ENCODE measurements around the gene GDAP1L1.
"Not testable (repeated sequence)": the region's sequence is repeated elsewhere in the genome, so short reads cannot be mapped to it uniquely, and the experiment has no call there.

The GDAP1L1 gene

GRCh38 chr20:44301285-44301684, 54.2 kb downstream of the GDAP1L1 start:
- no peak for DNase-seq

- DNase-seq, result no peak
These were observed 55.0 kb downstream of the GDAP1L1 start for GRCh38 chr20:44302026-44302669.

GRCh38 chr20:44302736-44303135, 55.6 kb downstream of the GDAP1L1 start:
- DNase-seq, result no peak

- DNase-seq, result no peak
These were observed 57.3 kb downstream of the GDAP1L1 start for GRCh38 chr20:44304383-44304782.

GRCh38 chr20:44306927-44307326, 59.8 kb downstream of the GDAP1L1 start:
- DNase-seq, result no peak

- DNase-seq, result peak in 7 of 56 donors; percentile 2 to 51 (median 24)
These were observed 62.9 kb downstream of the GDAP1L1 start for GRCh38 chr20:44309763-44310663.

GRCh38 chr20:44310664-44311639, 63.8 kb downstream of the GDAP1L1 start, which contains the start of gene FITM2:
Gene FITM2, minus strand, starts transcription at chr20:44311202. Its CDS starts 54 bp downstream, at chr20:44311148.
- peak; percentile 37 to 99 (median 94) for DNase-seq

- DNase-seq, result no peak
These were observed 67.8 kb downstream of the GDAP1L1 start for GRCh38 chr20:44314870-44315269.

GRCh38 chr20:44319839-44320422, 72.8 kb downstream of the GDAP1L1 start:
- no peak for DNase-seq

GRCh38 chr20:44324343-44324742, 77.2 kb downstream of the GDAP1L1 start:
- DNase-seq, result no peak

GRCh38 chr20:44326391-44327159, 79.5 kb downstream of the GDAP1L1 start:
- DNase-seq, result peak in 1 of 56 donors; percentile 13

- DNase-seq, result not testable (repeated sequence)
These were observed 80.6 kb downstream of the GDAP1L1 start for GRCh38 chr20:44327748-44328147.

GRCh38 chr20:44328428-44328827, 81.3 kb downstream of the GDAP1L1 start:
- DNase-seq, result no peak
